ENCODE data around the gene MXD3.
A peak's percentile ranks its signal among the peaks of the same experiment; 100 is the strongest.

Gene MXD3

GRCh38 chr5:177356746-177357145 lies 45.0 kb upstream of the MXD3 start:
- no peak for TF ChIP-seq CTCF (IDR thresholded peaks at IDR 0.05; ENCODE audit: insufficient read depth, missing control alignments)
- FAIRE-seq: no peak
- no peak for DNase-seq (ENCODE audit: insufficient read length, low spot score)

- DNase-seq (ENCODE audit: insufficient read length, low spot score) (no peak), FAIRE-seq (no peak)
- TF ChIP-seq CTCF (IDR thresholded peaks at IDR 0.05; ENCODE audit: insufficient read depth, missing control alignments): no peak
Observed at GRCh38 chr5:177355868-177356168, 44.1 kb upstream of the MXD3 start.

GRCh38 chr5:177355162-177355867 lies 43.6 kb upstream of the MXD3 start:
- FAIRE-seq: no peak
- TF ChIP-seq CTCF (IDR thresholded peaks at IDR 0.05; ENCODE audit: insufficient read depth, missing control alignments): no peak
- DNase-seq (ENCODE audit: insufficient read length, low spot score): no peak

GRCh38 chr5:177354711-177355110 lies 43.0 kb upstream of the MXD3 start:
- FAIRE-seq (no peak), DNase-seq (ENCODE audit: insufficient read length, low spot score) (no peak)
- TF ChIP-seq CTCF (IDR thresholded peaks at IDR 0.05; ENCODE audit: insufficient read depth, missing control alignments): no peak

GRCh38 chr5:177354256-177354655 lies 42.6 kb upstream of the MXD3 start:
- FAIRE-seq (no peak), DNase-seq (ENCODE audit: insufficient read length, low spot score) (no peak)
- no peak for TF ChIP-seq CTCF (IDR thresholded peaks at IDR 0.05; ENCODE audit: insufficient read depth, missing control alignments)

GRCh38 chr5:177353093-177353492 lies 41.4 kb upstream of the MXD3 start:
- FAIRE-seq: no peak
- no peak for DNase-seq (ENCODE audit: insufficient read length, low spot score)
- no peak for TF ChIP-seq CTCF (IDR thresholded peaks at IDR 0.05; ENCODE audit: insufficient read depth, missing control alignments)

- DNase-seq (ENCODE audit: insufficient read length, low spot score): peak; percentile 96
- no peak for FAIRE-seq
- TF ChIP-seq CTCF (IDR thresholded peaks at IDR 0.05; ENCODE audit: insufficient read depth, missing control alignments): no peak
Observed at GRCh38 chr5:177351392-177352329, 40.0 kb upstream of the MXD3 start, which contains the start of gene LMAN2. Gene LMAN2 (minus strand): TSS chr5:177351668. CDS start chr5:177351647, 21 bp downstream.
